NT2/D1 (cell line): ENCODE results near the gene FAM3D.

Experiments used
- DNase-seq: peaks from one replicate; pipeline ENCODE4 v3.0.0-alpha.2; 2011; ENCODE audit warnings: low read depth, low spot score
- H3K27me3 ChIP-seq: 2 replicates; pipeline ENCODE4 v1.6.0; 2011; ENCODE audit warnings: mild to moderate bottlenecking; ENCODE audit not compliant: insufficient read length, insufficient read depth
- H3K36me3 ChIP-seq: 2 replicates; pipeline ENCODE4 v1.6.1; 2011; ENCODE audit warnings: mild to moderate bottlenecking, low read length, mixed read lengths; ENCODE audit not compliant: insufficient read depth, insufficient read length
- H3K4me1 ChIP-seq: 2 replicates; pipeline ENCODE4 v1.5.1; 2011; ENCODE audit not compliant: insufficient read depth, insufficient read length
- H3K4me3 ChIP-seq: 2 replicates; pipeline ENCODE4 v1.5.1; 2011; ENCODE audit warnings: low read depth; ENCODE audit not compliant: insufficient read length
- H3K9ac ChIP-seq: 2 replicates; pipeline ENCODE4 v1.6.0; 2011; ENCODE audit warnings: low read depth; ENCODE audit not compliant: insufficient read length
- H3K9me3 ChIP-seq: 2 replicates; pipeline ENCODE4 v1.5.1; 2011; ENCODE audit warnings: mild to moderate bottlenecking, low read length; ENCODE audit not compliant: insufficient read depth
- SUZ12 ChIP-seq: IDR thresholded peaks from 2 replicates; pipeline ENCODE4 v1.6.1; 2011; ENCODE audit not compliant: insufficient read length, insufficient read depth; ENCODE audit errors: extremely low read depth
- YY1 ChIP-seq: IDR thresholded peaks from 2 replicates; pipeline ENCODE4 v1.6.1; 2011; ENCODE audit not compliant: insufficient read length, insufficient read depth
- ZNF274 ChIP-seq: IDR thresholded peaks from 2 replicates; pipeline ENCODE4 v1.6.1; 2011; ENCODE audit warnings: mild to moderate bottlenecking, low read depth, low read length

The FAM3D gene

DNA sequence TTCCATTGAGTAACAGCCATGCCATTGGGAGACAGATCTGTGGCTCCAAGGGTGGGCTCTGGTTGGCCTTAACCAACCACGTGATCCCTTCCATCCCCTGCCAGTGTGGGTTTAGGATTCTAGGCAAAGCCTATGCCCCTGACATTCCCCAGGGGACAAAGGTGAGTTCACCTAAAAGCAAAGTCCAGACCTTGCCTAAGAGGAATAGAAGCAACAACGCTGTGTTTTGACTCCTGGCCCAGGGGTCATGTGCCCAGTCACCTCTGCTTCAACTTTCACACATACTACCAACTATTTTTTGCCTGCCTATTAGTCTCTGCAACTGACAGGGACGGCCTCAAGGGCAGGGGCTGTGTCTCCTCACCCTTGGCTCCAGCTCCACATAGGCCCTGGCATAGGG is 42.0 kb downstream of the FAM3D start:
- TF ChIP-seq SUZ12, result no peak
- TF ChIP-seq YY1, result no peak
- no peak for TF ChIP-seq ZNF274
- DNase-seq, result no peak
- H3K4me1 ChIP-seq, result peaks cover 15% of the 10 kb centered on the region
- H3K36me3 ChIP-seq, result no peaks in the 10 kb centered on the region
- no peaks in the 10 kb centered on the region for H3K9me3 ChIP-seq
- no peak overlapping the region for H3K9ac ChIP-seq
- H3K4me3 ChIP-seq, result no peak overlapping the region
- H3K27me3 ChIP-seq, result no peaks in the 10 kb centered on the region

DNA sequence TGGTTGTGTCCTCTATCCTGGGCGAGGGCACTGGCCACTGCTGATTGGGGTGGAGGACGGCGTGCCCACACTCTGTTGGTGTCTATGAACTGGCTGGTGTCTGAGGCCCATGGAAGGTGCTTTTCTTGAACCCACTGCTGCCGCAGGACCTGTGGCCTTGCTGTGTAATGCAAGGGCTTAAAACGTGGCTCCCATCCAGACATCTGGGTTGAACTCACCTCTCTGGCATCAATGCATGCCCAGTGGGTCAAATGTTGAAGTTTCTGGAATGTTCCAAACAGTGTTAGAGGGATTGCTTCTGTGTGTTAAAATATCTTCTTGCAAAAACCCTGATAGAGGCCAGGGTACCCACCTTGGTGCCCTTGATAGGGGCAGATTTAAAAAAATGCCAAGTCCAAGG is 42.6 kb downstream of the FAM3D start:
- no peak overlapping the region for H3K4me3 ChIP-seq
- no peaks in the 10 kb centered on the region for H3K36me3 ChIP-seq
- no peak for DNase-seq
- no peaks in the 10 kb centered on the region for H3K27me3 ChIP-seq
- peaks cover 15% of the 10 kb centered on the region for H3K4me1 ChIP-seq
- no peak overlapping the region for H3K9ac ChIP-seq
- TF ChIP-seq YY1, result no peak
- TF ChIP-seq SUZ12, result no peak
- H3K9me3 ChIP-seq, result no peaks in the 10 kb centered on the region

GRCh38 chr3:58623478-58623877 is 43.1 kb downstream of the FAM3D start:
- Histone ChIP-seq H3K4me1 (peaks cover 15% of the 10 kb centered on the region), H3K27me3 (no peaks in the 10 kb centered on the region), H3K9ac (no peak overlapping the region), H3K9me3 (no peaks in the 10 kb centered on the region), H3K36me3 (no peaks in the 10 kb centered on the region), H3K4me3 (no peak overlapping the region)
- no peak for DNase-seq
- TF ChIP-seq SUZ12, result no peak
- TF ChIP-seq YY1, result no peak
- no peak for TF ChIP-seq ZNF274

DNA sequence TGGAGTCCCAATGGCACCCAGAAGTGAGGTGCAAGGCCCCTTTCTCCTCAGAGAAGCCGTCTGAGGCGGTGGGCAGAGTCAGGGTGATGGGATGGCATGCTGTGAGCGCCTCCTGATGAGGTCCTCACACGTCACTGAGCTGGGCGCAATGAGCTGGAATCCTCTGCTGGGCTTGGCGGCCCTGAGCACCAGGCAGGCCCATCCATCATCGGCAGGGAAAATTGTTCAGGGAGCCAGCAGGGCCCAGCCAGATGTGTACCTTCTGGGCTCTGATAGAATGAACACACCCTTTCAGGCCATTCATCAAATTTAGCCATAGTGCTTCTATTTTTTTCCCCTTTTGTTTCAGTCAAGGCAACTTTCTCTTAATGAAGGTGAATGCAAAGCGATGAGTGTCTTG is 43.7 kb downstream of the FAM3D start:
- no peak overlapping the region for H3K4me3 ChIP-seq
- H3K4me1 ChIP-seq, result peaks cover 15% of the 10 kb centered on the region
- no peak for DNase-seq
- no peaks in the 10 kb centered on the region for H3K36me3 ChIP-seq
- H3K9me3 ChIP-seq, result no peaks in the 10 kb centered on the region
- H3K27me3 ChIP-seq, result no peaks in the 10 kb centered on the region
- no peak overlapping the region for H3K9ac ChIP-seq
- TF ChIP-seq ZNF274 (no peak), SUZ12 (no peak), YY1 (no peak)

DNA sequence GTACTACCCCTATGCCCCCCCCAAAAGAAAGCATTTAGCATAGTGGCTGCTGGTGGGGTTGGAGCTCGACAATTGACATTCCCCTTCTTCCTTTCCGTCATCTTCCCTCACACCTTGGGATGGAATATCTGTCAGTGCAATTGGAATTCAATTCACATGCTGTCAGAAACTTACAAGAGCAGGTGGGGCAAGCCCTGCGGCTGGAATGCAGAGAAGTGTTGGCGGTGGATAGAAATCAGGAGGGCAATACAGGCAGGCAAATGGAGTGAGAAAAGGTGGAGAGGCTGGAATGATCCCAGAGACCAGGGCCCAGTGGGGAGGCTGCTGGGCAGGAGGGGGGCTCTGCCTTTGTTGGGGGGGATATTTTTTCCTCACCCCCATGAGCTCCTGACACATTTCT is 44.1 kb downstream of the FAM3D start:
- no peak for DNase-seq
- Histone ChIP-seq H3K4me3 (no peak overlapping the region), H3K9ac (no peak overlapping the region), H3K4me1 (peaks cover 15% of the 10 kb centered on the region), H3K36me3 (no peaks in the 10 kb centered on the region), H3K27me3 (no peaks in the 10 kb centered on the region), H3K9me3 (no peaks in the 10 kb centered on the region)
- no peak for TF ChIP-seq ZNF274
- no peak for TF ChIP-seq YY1
- no peak for TF ChIP-seq SUZ12

DNA sequence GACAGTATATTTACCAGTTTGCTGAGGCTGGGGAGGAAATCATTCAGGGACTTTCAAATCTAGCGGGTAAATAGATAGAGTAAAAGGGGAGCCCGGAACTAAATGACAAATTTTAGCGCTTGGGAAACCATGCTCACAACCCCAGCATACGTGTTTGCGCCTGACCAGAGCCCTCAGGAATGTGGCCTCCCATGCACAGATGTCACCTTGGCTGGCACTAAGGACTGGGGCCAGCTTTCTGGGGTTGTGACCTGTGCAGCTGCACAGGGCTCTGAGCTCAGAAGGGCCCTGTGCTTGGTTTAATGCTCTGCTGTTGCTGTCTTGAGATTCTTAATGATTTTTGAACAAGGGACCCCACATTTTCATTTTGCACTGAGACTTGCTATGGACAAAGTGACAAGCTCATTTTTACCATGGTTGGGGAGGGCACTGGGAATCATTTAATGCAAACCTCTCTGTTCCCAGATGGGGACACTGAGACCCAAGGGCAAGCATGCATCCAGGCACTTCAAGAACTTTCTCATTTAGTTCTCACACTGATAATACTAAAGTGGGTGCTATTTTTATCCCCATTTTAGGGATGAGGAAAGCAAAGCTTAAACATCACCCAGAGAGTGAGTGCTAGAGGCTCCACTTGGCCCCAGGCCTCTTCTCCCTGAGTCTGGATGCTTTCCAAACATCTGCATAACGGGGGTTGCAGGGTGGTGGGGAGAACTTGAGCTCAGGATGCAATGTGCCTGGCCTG is 45.3 kb downstream of the FAM3D start:
- H3K9ac ChIP-seq, result no peak overlapping the region
- H3K36me3 ChIP-seq, result no peaks in the 10 kb centered on the region
- H3K27me3 ChIP-seq, result no peaks in the 10 kb centered on the region
- no peaks in the 10 kb centered on the region for H3K9me3 ChIP-seq
- peaks cover 18% of the 10 kb centered on the region for H3K4me1 ChIP-seq
- no peak for TF ChIP-seq ZNF274
- no peak for DNase-seq
- no peak overlapping the region for H3K4me3 ChIP-seq

DNA sequence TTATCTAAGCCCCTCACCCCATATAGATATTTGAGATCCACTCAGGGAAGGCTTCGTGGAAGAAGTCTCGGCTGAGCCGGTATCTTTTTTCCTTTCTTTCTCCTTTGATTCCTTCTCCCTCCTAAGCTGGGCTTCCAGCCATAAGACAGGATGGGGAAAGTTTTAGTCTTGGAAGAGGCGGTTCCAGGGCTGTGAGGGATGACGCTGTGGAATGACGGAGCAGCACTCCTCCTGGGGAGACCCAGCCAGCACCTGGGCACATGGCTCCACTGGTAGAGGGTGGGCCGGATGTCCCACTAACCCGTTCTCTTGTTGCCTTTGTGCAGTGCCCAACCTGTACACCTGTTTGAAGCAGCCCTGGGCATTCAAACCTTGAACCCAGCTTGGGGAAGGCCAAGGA is 46.2 kb downstream of the FAM3D start:
- H3K36me3 ChIP-seq, result no peaks in the 10 kb centered on the region
- DNase-seq, result no peak
- TF ChIP-seq YY1 (no peak), ZNF274 (no peak), SUZ12 (no peak)

GRCh38 chr3:58617338-58617761 is 49.2 kb downstream of the FAM3D start:
- TF ChIP-seq YY1 (no peak), SUZ12 (no peak), ZNF274 (no peak)
- Histone ChIP-seq H3K27me3 (no peaks in the 10 kb centered on the region), H3K4me3 (no peak overlapping the region), H3K9me3 (no peaks in the 10 kb centered on the region), H3K36me3 (no peaks in the 10 kb centered on the region), H3K9ac (peak overlapping the region; percentile 56), H3K4me1 (peaks cover 9% of the 10 kb centered on the region)
- no peak for DNase-seq

More for the DNA sequence above, 46.2 kb downstream of the FAM3D start:
- Histone ChIP-seq H3K9me3 (no peaks in the 10 kb centered on the region), H3K9ac (no peak overlapping the region), H3K4me3 (no peak overlapping the region), H3K27me3 (no peaks in the 10 kb centered on the region), H3K4me1 (peaks cover 15% of the 10 kb centered on the region)
